ENCODE measurements around the gene NFIC.
"Not testable (repeated sequence)": the region's sequence is repeated elsewhere in the genome, so short reads cannot be mapped to it uniquely, and the experiment has no call there.

Gene NFIC

GRCh38 chr19:3372413-3372812 is 6.0 kb downstream of the NFIC start:
- DNase-seq (ENCODE audit: low read depth, low spot score), result no peak

- DNase-seq (ENCODE audit: low read depth, low spot score), result no peak
Measured at GRCh38 chr19:3373971-3374368, 7.6 kb downstream of the NFIC start.

GRCh38 chr19:3374369-3375112 is 8.2 kb downstream of the NFIC start:
- DNase-seq (ENCODE audit: low read depth, low spot score), result no peak

GRCh38 chr19:3375221-3376090 is 9.1 kb downstream of the NFIC start:
- peak; percentile 65 for DNase-seq (ENCODE audit: low read depth, low spot score)

GRCh38 chr19:3376091-3376455 is 9.7 kb downstream of the NFIC start:
- not testable (repeated sequence) for DNase-seq (ENCODE audit: low read depth, low spot score)

- DNase-seq (ENCODE audit: low read depth, low spot score), result no peak
Measured at GRCh38 chr19:3378352-3379150, 12.2 kb downstream of the NFIC start.

GRCh38 chr19:3380829-3381228 is 14.4 kb downstream of the NFIC start:
- DNase-seq (ENCODE audit: low read depth, low spot score), result no peak

GRCh38 chr19:3381701-3382372 is 15.5 kb downstream of the NFIC start:
- DNase-seq (ENCODE audit: low read depth, low spot score), result no peak

- no peak for DNase-seq (ENCODE audit: low read depth, low spot score)
Measured at GRCh38 chr19:3382460-3383100, 16.2 kb downstream of the NFIC start.

- DNase-seq (ENCODE audit: low read depth, low spot score), result no peak
Measured at GRCh38 chr19:3383121-3383722, 16.8 kb downstream of the NFIC start.

GRCh38 chr19:3386447-3387234 is 20.3 kb downstream of the NFIC start:
- DNase-seq (ENCODE audit: low read depth, low spot score), result no peak

- DNase-seq (ENCODE audit: low read depth, low spot score), result peak; percentile 86
Measured at GRCh38 chr19:3387645-3388589, 21.5 kb downstream of the NFIC start.

- DNase-seq (ENCODE audit: low read depth, low spot score), result no peak
Measured at GRCh38 chr19:3389446-3389778, 23.0 kb downstream of the NFIC start.

- peak; percentile 63 for DNase-seq (ENCODE audit: low read depth, low spot score)
Measured at GRCh38 chr19:3389876-3390371, 23.5 kb downstream of the NFIC start.

- DNase-seq (ENCODE audit: low read depth, low spot score), result not testable (repeated sequence)
Measured at GRCh38 chr19:3391911-3392310, 25.5 kb downstream of the NFIC start.

- DNase-seq (ENCODE audit: low read depth, low spot score), result no peak
Measured at GRCh38 chr19:3392480-3392879, 26.1 kb downstream of the NFIC start.

- no peak for DNase-seq (ENCODE audit: low read depth, low spot score)
Measured at GRCh38 chr19:3396881-3397265, 30.5 kb downstream of the NFIC start.

GRCh38 chr19:3397266-3398022 is 31.1 kb downstream of the NFIC start:
- no peak for DNase-seq (ENCODE audit: low read depth, low spot score)
